DOHH2 (cell line): ENCODE measurements around the gene DCLK1.

Experiments used
- H3F3A ChIP-seq: fragments of 200-600 bp; sonication (generic), shearing (Covaris generic); 2 replicates; pipeline ENCODE4 v1.6.0; 2016; ENCODE audit warnings: antibody characterized with exemption, mild to moderate bottlenecking; ENCODE audit not compliant: control insufficient read depth, insufficient read depth
- H3K27ac ChIP-seq: fragments of 200-600 bp; sonication (generic); 2 replicates; pipeline ENCODE4 v1.5.1; 2014; ENCODE audit warnings: low read depth, mild to moderate bottlenecking, low read length, moderate library complexity
- H3K27me3 ChIP-seq: fragments of 200-600 bp; sonication (generic); 2 replicates; pipeline ENCODE4 v1.6.1; 2014; ENCODE audit warnings: mild to moderate bottlenecking, low read length, mixed read lengths; ENCODE audit not compliant: control insufficient read depth
- H3K36me3 ChIP-seq: fragments of 200-600 bp; sonication (generic); 2 replicates; pipeline ENCODE4 v1.6.1; 2014; ENCODE audit warnings: mild to moderate bottlenecking, low read length, moderate library complexity, mixed read lengths; ENCODE audit not compliant: control insufficient read depth
- H3K4me1 ChIP-seq: fragments of 200-600 bp; sonication (generic); 2 replicates; pipeline ENCODE4 v1.6.1; 2014; ENCODE audit warnings: mild to moderate bottlenecking, low read length, mixed read lengths; ENCODE audit not compliant: control insufficient read depth
- H3K4me2 ChIP-seq: fragments of 200-600 bp; sonication (generic); 2 replicates; pipeline ENCODE4 v1.6.0; 2014; ENCODE audit warnings: mild to moderate bottlenecking, low read length, moderate library complexity
- H3K4me3 ChIP-seq: fragments of 200-600 bp; sonication (generic); 2 replicates; pipeline ENCODE4 v1.5.1; 2014; ENCODE audit warnings: mild to moderate bottlenecking, low read length, mixed read lengths
- H3K79me2 ChIP-seq: fragments of 200-600 bp; sonication (generic); 2 replicates; pipeline ENCODE4 v1.6.1; 2014; ENCODE audit warnings: mild to moderate bottlenecking, low read length, mixed read lengths; ENCODE audit not compliant: control insufficient read depth
- H3K9me2 ChIP-seq: fragments of 200-600 bp; sonication (generic); replicated peaks from 2 replicates; pipeline ENCODE4 v1.6.1; 2014; ENCODE audit warnings: mild to moderate bottlenecking, low read length, mixed read lengths; ENCODE audit not compliant: control insufficient read depth
- H3K9me3 ChIP-seq: fragments of 200-600 bp; sonication (generic); 2 replicates; pipeline ENCODE4 v1.6.1; 2014; ENCODE audit warnings: antibody characterized with exemption, low read length, mixed read lengths; ENCODE audit not compliant: control insufficient read depth, insufficient read depth
- H4K20me1 ChIP-seq: fragments of 200-600 bp; sonication (generic); 2 replicates; pipeline ENCODE4 v1.6.0; 2014; ENCODE audit warnings: low read depth, mild to moderate bottlenecking, antibody characterized with exemption, low read length, moderate library complexity; ENCODE audit not compliant: control insufficient read depth, insufficient read depth
- EZH2phosphoT487 ChIP-seq: fragments of 200-600 bp; sonication (generic); IDR thresholded peaks from 2 replicates; pipeline ENCODE4 v1.6.1; 2017; ENCODE audit warnings: borderline replicate concordance, mild to moderate bottlenecking, antibody characterized with exemption, low read length, moderate library complexity, mixed read lengths
- TF ChIP-seq, protein P1 (sequence below): fragments of 200-600 bp; sonication (generic); IDR thresholded peaks from one replicate; pipeline ENCODE4 v1.5.1; 2014; ENCODE audit warnings: antibody characterized with exemption, mild to moderate bottlenecking, low read depth, low read length; ENCODE audit not compliant: poor library complexity, severe bottlenecking

The DCLK1 gene

DNA sequence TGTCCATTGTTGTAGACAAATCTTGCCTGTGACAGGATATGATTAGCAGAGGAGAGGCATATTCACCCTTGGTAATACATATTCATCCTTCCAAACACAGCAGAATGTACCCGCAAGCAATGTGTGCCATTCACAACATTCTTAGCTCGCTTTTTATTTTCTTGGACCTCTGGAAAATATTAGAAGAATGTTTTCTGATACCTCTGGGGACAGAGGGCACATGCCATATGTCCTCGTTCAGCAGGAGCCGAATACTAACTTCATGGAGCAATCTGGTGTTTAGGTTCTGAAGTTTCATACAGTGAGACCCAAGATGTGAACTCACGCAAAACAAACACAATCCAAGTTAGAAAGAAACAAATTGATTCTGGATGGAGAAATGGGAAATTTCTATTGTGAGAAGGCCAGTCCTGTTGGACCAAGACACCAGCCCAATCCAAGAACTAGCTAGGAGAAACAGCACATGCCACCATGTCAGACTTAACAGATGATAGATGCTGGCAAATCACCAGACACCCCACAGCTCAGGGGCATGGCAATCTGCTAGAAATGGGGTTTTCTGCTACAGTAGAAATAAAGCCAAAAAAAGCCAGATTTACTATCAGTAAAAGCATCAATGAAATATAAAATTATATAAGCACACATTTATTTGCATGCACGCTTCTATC lies 297.4 kb downstream of the DCLK1 start:
- Histone ChIP-seq H3F3A (no peaks in the 10 kb centered on the region), H3K36me3 (no peaks in the 10 kb centered on the region), H3K27me3 (no peaks in the 10 kb centered on the region), H3K27ac (no peak overlapping the region), H4K20me1 (no peaks in the 10 kb centered on the region), H3K9me2 (no peaks in the 10 kb centered on the region), H3K9me3 (no peaks in the 10 kb centered on the region), H3K4me1 (no peaks in the 10 kb centered on the region), H3K4me2 (no peak overlapping the region), H3K4me3 (no peak overlapping the region), H3K79me2 (no peaks in the 10 kb centered on the region)
- TF ChIP-seq, protein P1, sequence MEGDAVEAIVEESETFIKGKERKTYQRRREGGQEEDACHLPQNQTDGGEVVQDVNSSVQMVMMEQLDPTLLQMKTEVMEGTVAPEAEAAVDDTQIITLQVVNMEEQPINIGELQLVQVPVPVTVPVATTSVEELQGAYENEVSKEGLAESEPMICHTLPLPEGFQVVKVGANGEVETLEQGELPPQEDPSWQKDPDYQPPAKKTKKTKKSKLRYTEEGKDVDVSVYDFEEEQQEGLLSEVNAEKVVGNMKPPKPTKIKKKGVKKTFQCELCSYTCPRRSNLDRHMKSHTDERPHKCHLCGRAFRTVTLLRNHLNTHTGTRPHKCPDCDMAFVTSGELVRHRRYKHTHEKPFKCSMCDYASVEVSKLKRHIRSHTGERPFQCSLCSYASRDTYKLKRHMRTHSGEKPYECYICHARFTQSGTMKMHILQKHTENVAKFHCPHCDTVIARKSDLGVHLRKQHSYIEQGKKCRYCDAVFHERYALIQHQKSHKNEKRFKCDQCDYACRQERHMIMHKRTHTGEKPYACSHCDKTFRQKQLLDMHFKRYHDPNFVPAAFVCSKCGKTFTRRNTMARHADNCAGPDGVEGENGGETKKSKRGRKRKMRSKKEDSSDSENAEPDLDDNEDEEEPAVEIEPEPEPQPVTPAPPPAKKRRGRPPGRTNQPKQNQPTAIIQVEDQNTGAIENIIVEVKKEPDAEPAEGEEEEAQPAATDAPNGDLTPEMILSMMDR, result no peak
- no peak for TF ChIP-seq EZH2phosphoT487

DNA sequence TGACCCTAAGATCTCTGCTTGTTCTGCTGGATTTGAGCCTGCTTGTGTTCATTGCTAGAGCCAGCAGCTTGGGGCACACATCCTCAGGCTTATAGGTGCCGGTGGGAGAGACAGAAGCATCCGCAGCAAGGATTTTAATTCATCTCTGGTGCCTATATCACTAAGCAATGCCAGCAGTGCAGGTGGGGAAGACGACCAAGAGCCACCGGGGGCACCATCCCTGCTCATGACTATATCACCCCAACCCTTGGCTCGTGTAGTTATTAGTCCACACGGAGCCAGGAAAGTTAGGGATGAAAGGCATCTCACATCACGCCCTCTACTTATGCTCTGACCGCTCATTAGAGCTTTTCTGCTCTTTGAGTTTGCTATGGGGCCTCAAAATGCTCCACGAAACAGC lies 298.2 kb downstream of the DCLK1 start:
- H3K4me2 ChIP-seq, result no peak overlapping the region
- no peaks in the 10 kb centered on the region for H3K4me1 ChIP-seq
- no peaks in the 10 kb centered on the region for H3K9me2 ChIP-seq
- H3K4me3 ChIP-seq, result no peak overlapping the region
- H3K27ac ChIP-seq, result no peak overlapping the region
- TF ChIP-seq, protein P1, result no peak
- no peak for TF ChIP-seq EZH2phosphoT487
- no peaks in the 10 kb centered on the region for H3K36me3 ChIP-seq
- H3K27me3 ChIP-seq, result no peaks in the 10 kb centered on the region
- H3K79me2 ChIP-seq, result no peaks in the 10 kb centered on the region
- no peaks in the 10 kb centered on the region for H4K20me1 ChIP-seq
- no peaks in the 10 kb centered on the region for H3F3A ChIP-seq
- no peaks in the 10 kb centered on the region for H3K9me3 ChIP-seq

- H3K9me3 ChIP-seq, result no peaks in the 10 kb centered on the region
- no peaks in the 10 kb centered on the region for H3K9me2 ChIP-seq
- no peaks in the 10 kb centered on the region for H3K79me2 ChIP-seq
- no peaks in the 10 kb centered on the region for H4K20me1 ChIP-seq
- H3K4me1 ChIP-seq, result no peaks in the 10 kb centered on the region
- TF ChIP-seq EZH2phosphoT487, result no peak
- H3K27ac ChIP-seq, result no peak overlapping the region
- no peaks in the 10 kb centered on the region for H3F3A ChIP-seq
- H3K36me3 ChIP-seq, result no peaks in the 10 kb centered on the region
- no peak overlapping the region for H3K4me3 ChIP-seq
- H3K4me2 ChIP-seq, result no peak overlapping the region
- H3K27me3 ChIP-seq, result no peaks in the 10 kb centered on the region
Observed at GRCh38 chr13:35832551-35832950, 298.6 kb downstream of the DCLK1 start.

DNA sequence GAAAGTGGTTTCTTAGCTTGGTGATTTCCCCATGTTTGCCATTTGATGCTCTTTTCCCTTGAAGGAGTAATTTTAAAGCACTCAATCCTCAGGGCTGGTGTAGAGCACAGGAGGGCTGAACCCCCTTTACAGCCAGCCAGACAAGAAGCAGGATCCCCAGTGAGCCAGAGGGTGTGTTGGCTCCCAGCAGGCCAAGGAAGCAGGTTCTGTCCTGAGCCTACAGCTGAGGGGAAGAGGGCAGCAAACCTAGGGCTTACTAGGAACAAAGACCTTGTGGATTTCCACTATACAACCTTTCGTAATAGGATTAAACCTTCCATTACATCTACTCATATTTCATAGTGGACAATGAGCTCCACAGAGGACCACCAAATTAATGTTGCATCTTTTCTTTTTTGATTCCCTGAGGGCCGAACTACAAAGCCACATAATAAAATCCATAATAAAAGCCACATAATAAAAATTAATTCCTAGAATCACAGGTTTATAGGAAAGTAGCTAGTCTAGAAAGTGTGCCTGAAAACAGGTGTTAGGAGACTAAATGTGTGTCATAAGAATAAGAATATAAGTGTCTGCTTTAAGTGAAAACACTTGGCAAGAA lies 300.2 kb downstream of the DCLK1 start:
- H3K27me3 ChIP-seq, result no peaks in the 10 kb centered on the region
- TF ChIP-seq, protein P1, result no peak
- TF ChIP-seq EZH2phosphoT487, result no peak
- H3F3A ChIP-seq, result no peaks in the 10 kb centered on the region

More for the DNA sequence above, 300.2 kb downstream of the DCLK1 start:
- Histone ChIP-seq H3K4me2 (no peak overlapping the region), H3K9me2 (no peaks in the 10 kb centered on the region), H3K4me1 (no peaks in the 10 kb centered on the region), H3K36me3 (no peaks in the 10 kb centered on the region), H3K4me3 (no peak overlapping the region), H3K79me2 (no peaks in the 10 kb centered on the region), H3K27ac (no peak overlapping the region), H4K20me1 (no peaks in the 10 kb centered on the region), H3K9me3 (no peaks in the 10 kb centered on the region)
